ENCODE data around the gene GRHL1. TPM values are rescaled to one million over a fixed set of nuclear protein-coding genes. Genes with fewer than 3 reads are reported as not detected.
A peak's percentile ranks its signal among the peaks of the same experiment; 100 is the strongest.

GRHL1 gene
- total RNA-seq, 1 experiment from 2014 or later: 2.7 TPM

DNA sequence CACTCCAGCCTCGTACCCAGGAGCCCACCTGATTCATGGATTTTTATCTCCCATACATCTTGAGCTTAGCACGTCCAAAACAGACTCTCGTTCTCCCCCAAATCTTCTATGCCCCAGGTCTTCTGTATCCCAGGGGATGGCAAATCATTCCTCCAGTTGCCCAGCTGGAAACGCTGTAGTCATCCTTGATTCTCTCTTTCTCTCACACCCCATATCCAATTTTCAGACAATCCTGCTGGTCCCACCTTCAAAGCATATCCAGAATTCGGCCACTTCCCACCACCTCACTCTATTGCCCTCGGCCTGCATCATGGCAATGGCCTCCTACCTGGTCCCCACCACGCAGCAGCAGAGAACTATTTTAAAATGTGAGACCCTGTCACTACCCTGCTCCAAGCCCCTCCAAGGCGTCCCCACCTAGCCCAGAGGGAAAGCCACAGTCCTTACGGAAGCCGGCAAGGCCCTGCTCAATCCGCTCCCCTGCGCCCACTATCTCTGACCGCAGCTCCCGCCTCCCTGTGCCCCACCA is 1.4 kb upstream of the GRHL1 start (continued):
- TF ChIP-seq, protein P1, sequence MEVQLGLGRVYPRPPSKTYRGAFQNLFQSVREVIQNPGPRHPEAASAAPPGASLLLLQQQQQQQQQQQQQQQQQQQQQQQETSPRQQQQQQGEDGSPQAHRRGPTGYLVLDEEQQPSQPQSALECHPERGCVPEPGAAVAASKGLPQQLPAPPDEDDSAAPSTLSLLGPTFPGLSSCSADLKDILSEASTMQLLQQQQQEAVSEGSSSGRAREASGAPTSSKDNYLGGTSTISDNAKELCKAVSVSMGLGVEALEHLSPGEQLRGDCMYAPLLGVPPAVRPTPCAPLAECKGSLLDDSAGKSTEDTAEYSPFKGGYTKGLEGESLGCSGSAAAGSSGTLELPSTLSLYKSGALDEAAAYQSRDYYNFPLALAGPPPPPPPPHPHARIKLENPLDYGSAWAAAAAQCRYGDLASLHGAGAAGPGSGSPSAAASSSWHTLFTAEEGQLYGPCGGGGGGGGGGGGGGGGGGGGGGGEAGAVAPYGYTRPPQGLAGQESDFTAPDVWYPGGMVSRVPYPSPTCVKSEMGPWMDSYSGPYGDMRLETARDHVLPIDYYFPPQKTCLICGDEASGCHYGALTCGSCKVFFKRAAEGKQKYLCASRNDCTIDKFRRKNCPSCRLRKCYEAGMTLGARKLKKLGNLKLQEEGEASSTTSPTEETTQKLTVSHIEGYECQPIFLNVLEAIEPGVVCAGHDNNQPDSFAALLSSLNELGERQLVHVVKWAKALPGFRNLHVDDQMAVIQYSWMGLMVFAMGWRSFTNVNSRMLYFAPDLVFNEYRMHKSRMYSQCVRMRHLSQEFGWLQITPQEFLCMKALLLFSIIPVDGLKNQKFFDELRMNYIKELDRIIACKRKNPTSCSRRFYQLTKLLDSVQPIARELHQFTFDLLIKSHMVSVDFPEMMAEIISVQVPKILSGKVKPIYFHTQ (CRISPR knock-in tag; IDR thresholded peaks at IDR 0.05): no peak
- TF ChIP-seq NR3C1 (CRISPR knock-in tag; conservative IDR thresholded peaks at IDR 0.05; ENCODE audit: low read depth): no peak
- TF ChIP-seq NFYB (CRISPR knock-in tag; conservative IDR thresholded peaks at IDR 0.05; ENCODE audit: low read depth): no peak
- TF ChIP-seq ZNF416 (CRISPR knock-in tag; IDR thresholded peaks at IDR 0.05): no peak
- no peak for TF ChIP-seq FOXJ3 (CRISPR knock-in tag; IDR thresholded peaks at IDR 0.05; ENCODE audit: borderline replicate concordance)
- no peak for TF ChIP-seq TCF7 (CRISPR knock-in tag; IDR thresholded peaks at IDR 0.05; ENCODE audit: low read depth)
- TF ChIP-seq GTF2I (CRISPR knock-in tag; conservative IDR thresholded peaks at IDR 0.05): no peak
- no peak for TF ChIP-seq NFE2L1 (CRISPR knock-in tag; IDR thresholded peaks at IDR 0.05)
- TF ChIP-seq NR2C2 (CRISPR knock-in tag; IDR thresholded peaks at IDR 0.05): no peak
- TF ChIP-seq ESRRA (CRISPR knock-in tag; IDR thresholded peaks at IDR 0.05; ENCODE audit: borderline replicate concordance): no peak
- TF ChIP-seq ZNF138 (CRISPR knock-in tag; conservative IDR thresholded peaks at IDR 0.05): no peak

DNA sequence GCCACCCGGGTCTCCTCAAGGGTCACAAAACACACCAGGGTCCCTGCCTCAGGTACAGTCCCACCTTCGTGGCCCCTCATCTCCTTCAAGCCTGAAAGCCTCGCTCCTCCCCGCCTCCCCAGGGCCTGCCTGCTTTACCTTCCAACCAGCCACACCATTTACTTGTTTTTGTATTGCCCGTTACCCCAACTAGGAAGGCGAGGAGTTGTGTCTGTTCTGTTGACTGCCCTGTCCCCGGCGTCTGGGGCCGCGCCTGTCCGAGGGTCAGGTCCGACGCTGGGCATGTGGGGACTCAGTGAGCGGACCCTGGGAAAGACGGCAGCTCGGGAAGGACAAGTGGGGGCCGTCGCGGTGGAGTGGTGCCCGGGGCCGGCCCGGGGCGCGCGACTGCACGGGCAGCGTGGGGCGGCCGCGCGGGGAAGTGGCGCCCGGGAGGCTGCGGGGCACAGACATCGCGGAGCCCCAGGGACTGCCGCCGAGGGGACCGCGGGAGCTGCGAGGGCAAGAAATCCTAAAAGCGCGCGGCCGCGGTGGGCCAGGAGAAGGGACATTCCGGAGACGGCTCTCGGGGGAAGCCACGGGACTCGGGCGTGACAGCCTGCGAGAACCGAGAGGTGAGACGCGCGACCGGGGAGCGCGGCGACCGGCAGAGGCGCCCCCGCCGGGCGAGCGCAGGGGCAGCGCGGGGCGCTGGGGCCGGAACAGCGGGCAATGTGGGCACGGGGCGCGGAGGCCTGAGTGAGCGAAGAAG is 797 bp upstream of the GRHL1 start:
- Mint-ChIP-seq H3K36me3 (no peaks in the 10 kb centered on the region), H3K4me1 (peaks cover 19% of the 10 kb centered on the region), H3K9me3 (no peaks in the 10 kb centered on the region), H3K27ac (no peak overlapping the region), H3K27me3 (ENCODE audit: low read depth) (peaks cover 62% of the 10 kb centered on the region), H3K4me3 (peak overlapping the region; percentile 87)
- CTCF ChIA-PET: interaction anchor here (1.1 to 1.4 kb wide), 3 partner anchors 9 to 137 kb away, joined by 3 to 4 read pairs (median 4); no protein-coding TSS in a partner anchor
- POLR2A ChIA-PET: interaction anchor here (1.0 kb wide), 1 partner anchor 137 kb away, joined by 3 read pairs; no protein-coding TSS in a partner anchor
- peak; percentile 32 for ATAC-seq
- DNase-seq (ENCODE audit: low spot score): peak; percentile 48
- TF ChIP-seq RELA (CRISPR knock-in tag; IDR thresholded peaks at IDR 0.05; ENCODE audit: borderline replicate concordance) (no peak), FOXJ3 (CRISPR knock-in tag; IDR thresholded peaks at IDR 0.05; ENCODE audit: borderline replicate concordance) (no peak), ESRRA (CRISPR knock-in tag; IDR thresholded peaks at IDR 0.05; ENCODE audit: borderline replicate concordance) (no peak), OVOL2 (CRISPR knock-in tag; IDR thresholded peaks at IDR 0.05; ENCODE audit: borderline replicate concordance) (no peak)

DNA sequence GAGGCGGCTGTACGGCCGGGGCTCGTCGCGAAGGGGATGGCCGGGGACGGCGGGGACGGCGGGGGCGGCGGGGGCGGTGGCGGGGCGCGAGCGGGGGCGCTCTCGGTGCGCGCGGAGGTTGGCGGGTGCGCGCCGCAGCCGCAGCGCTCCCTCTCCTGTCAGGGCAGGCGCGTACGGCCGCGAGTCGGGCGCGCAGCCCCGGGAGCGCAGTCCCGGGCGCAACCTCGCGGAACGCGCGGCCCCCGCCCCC is 296 bp upstream of the GRHL1 start:
- Mint-ChIP-seq H3K4me3 (peak overlapping the region; percentile 87), H3K36me3 (no peaks in the 10 kb centered on the region), H3K27me3 (ENCODE audit: low read depth) (peaks cover 57% of the 10 kb centered on the region), H3K27ac (no peak overlapping the region), H3K4me1 (peaks cover 19% of the 10 kb centered on the region), H3K9me3 (no peaks in the 10 kb centered on the region)
- CTCF ChIA-PET: interaction anchor here (1.1 kb wide), 1 partner anchor 9 kb away, joined by 3 read pairs; no protein-coding TSS in a partner anchor
- DNase-seq (ENCODE audit: low spot score) (no peak), ATAC-seq (no peak)
- TF ChIP-seq JUN (CRISPR knock-in tag; IDR thresholded peaks at IDR 0.05): no peak
- TF ChIP-seq, protein P2, sequence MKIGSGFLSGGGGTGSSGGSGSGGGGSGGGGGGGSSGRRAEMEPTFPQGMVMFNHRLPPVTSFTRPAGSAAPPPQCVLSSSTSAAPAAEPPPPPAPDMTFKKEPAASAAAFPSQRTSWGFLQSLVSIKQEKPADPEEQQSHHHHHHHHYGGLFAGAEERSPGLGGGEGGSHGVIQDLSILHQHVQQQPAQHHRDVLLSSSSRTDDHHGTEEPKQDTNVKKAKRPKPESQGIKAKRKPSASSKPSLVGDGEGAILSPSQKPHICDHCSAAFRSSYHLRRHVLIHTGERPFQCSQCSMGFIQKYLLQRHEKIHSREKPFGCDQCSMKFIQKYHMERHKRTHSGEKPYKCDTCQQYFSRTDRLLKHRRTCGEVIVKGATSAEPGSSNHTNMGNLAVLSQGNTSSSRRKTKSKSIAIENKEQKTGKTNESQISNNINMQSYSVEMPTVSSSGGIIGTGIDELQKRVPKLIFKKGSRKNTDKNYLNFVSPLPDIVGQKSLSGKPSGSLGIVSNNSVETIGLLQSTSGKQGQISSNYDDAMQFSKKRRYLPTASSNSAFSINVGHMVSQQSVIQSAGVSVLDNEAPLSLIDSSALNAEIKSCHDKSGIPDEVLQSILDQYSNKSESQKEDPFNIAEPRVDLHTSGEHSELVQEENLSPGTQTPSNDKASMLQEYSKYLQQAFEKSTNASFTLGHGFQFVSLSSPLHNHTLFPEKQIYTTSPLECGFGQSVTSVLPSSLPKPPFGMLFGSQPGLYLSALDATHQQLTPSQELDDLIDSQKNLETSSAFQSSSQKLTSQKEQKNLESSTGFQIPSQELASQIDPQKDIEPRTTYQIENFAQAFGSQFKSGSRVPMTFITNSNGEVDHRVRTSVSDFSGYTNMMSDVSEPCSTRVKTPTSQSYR (CRISPR knock-in tag; IDR thresholded peaks at IDR 0.05): no peak
- TF ChIP-seq, protein P3, sequence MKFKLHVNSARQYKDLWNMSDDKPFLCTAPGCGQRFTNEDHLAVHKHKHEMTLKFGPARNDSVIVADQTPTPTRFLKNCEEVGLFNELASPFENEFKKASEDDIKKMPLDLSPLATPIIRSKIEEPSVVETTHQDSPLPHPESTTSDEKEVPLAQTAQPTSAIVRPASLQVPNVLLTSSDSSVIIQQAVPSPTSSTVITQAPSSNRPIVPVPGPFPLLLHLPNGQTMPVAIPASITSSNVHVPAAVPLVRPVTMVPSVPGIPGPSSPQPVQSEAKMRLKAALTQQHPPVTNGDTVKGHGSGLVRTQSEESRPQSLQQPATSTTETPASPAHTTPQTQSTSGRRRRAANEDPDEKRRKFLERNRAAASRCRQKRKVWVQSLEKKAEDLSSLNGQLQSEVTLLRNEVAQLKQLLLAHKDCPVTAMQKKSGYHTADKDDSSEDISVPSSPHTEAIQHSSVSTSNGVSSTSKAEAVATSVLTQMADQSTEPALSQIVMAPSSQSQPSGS (CRISPR knock-in tag; IDR thresholded peaks at IDR 0.05; ENCODE audit: borderline replicate concordance, low read depth): no peak
- TF ChIP-seq CREB1 (CRISPR knock-in tag; IDR thresholded peaks at IDR 0.05): no peak
- TF ChIP-seq FOXP1 (CRISPR knock-in tag; IDR thresholded peaks at IDR 0.05; ENCODE audit: borderline replicate concordance): no peak
- TF ChIP-seq NFATC4 (CRISPR knock-in tag; IDR thresholded peaks at IDR 0.05): no peak
- no peak for TF ChIP-seq KAT7 (CRISPR knock-in tag; IDR thresholded peaks at IDR 0.05; ENCODE audit: borderline replicate concordance)
- no peak for TF ChIP-seq OVOL2 (CRISPR knock-in tag; IDR thresholded peaks at IDR 0.05; ENCODE audit: borderline replicate concordance)
- TF ChIP-seq ZBTB21 (CRISPR knock-in tag; IDR thresholded peaks at IDR 0.05; ENCODE audit: borderline replicate concordance): no peak
- TF ChIP-seq, protein P4, sequence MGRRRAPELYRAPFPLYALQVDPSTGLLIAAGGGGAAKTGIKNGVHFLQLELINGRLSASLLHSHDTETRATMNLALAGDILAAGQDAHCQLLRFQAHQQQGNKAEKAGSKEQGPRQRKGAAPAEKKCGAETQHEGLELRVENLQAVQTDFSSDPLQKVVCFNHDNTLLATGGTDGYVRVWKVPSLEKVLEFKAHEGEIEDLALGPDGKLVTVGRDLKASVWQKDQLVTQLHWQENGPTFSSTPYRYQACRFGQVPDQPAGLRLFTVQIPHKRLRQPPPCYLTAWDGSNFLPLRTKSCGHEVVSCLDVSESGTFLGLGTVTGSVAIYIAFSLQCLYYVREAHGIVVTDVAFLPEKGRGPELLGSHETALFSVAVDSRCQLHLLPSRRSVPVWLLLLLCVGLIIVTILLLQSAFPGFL (CRISPR knock-in tag; IDR thresholded peaks at IDR 0.05; ENCODE audit: borderline replicate concordance): no peak
- TF ChIP-seq SP1 (CRISPR knock-in tag; conservative IDR thresholded peaks at IDR 0.05): no peak
- TF ChIP-seq, protein P5, sequence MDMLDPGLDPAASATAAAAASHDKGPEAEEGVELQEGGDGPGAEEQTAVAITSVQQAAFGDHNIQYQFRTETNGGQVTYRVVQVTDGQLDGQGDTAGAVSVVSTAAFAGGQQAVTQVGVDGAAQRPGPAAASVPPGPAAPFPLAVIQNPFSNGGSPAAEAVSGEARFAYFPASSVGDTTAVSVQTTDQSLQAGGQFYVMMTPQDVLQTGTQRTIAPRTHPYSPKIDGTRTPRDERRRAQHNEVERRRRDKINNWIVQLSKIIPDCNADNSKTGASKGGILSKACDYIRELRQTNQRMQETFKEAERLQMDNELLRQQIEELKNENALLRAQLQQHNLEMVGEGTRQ (CRISPR knock-in tag; IDR thresholded peaks at IDR 0.05): no peak
- POLR2A ChIA-PET: no interaction called here
